K562 (cell line): ENCODE data around the gene KLHL22. TPM values are rescaled to one million over a fixed set of nuclear protein-coding genes. Genes with fewer than 3 reads are reported as not detected.
A peak's percentile ranks its signal among the peaks of the same experiment; 100 is the strongest.

Experiments
- ATF1 ChIP-seq, 2 experiments: fragments of 450-650 bp in 1 of 2; IDR thresholded peaks; 2 replicates each; pipeline ENCODE4 v1.6.1; 2016; ENCODE audit warnings: missing compliant biosample characterization in 1 of 2, missing genetic modification characterization in 1 of 2
- BDP1 ChIP-seq: IDR thresholded peaks from 3 replicates; pipeline ENCODE4 v1.6.1; 2011; ENCODE audit not compliant: insufficient read length, insufficient read depth
- IFI16 ChIP-seq: fragments of 250-450 bp; sonication (Bioruptor Pico); IDR thresholded peaks from 2 replicates; pipeline ENCODE4 v2.1.2; 2022; ENCODE audit warnings: mild to moderate bottlenecking, inconsistent platforms
- JUN ChIP-seq, 2 experiments: sonication (generic) in 1 of 2; formaldehyde crosslinking in 1 of 2; IDR thresholded peaks; 2 replicates each; pipeline versions ENCODE4 v1.6.1 to v1.8.0; 2012 to 2022; ENCODE audit warnings: borderline replicate concordance in 2 of 2, mild to moderate bottlenecking in 2 of 2, improper control_type of control experiment in 1 of 2, low read depth in 1 of 2, low read length in 1 of 2, missing genetic modification reagents in 1 of 2
- NR4A1 ChIP-seq, 2 experiments: fragments of 250-450 bp in 1 of 2; fragments of 450-650 bp in 1 of 2; sonication (Bioruptor Pico) in 1 of 2; IDR thresholded peaks; 2 replicates each; pipeline versions ENCODE4 v1.4.0 to v1.6.1; 2016 to 2020; ENCODE audit warnings: mild to moderate bottlenecking in 2 of 2, missing compliant biosample characterization in 1 of 2, missing genetic modification characterization in 1 of 2, moderate library complexity in 1 of 2
- SMC3 ChIP-seq: conservative IDR thresholded peaks from 2 replicates; pipeline ENCODE4 v1.6.1; 2011; ENCODE audit warnings: low read depth, low read length, improper control_type of control experiment; ENCODE audit not compliant: insufficient read depth
- SNRNP70 ChIP-seq: fragments of 200-400 bp; formaldehyde crosslinking; optimal IDR thresholded peaks from 2 replicates; pipeline ENCODE3; 2017; ENCODE audit warnings: low read depth, low read length
- ZNF140 ChIP-seq: fragments of 250-450 bp; sonication (Bioruptor Pico); IDR thresholded peaks from 2 replicates; pipeline ENCODE4 v1.8.0; 2021; ENCODE audit warnings: moderate library complexity, mild to moderate bottlenecking, inconsistent platforms
- polyA plus RNA-seq, 8 experiments: library from polyadenylated mRNA; depleted of rRNA in 4 of 8; stranded (reverse) in 5 of 8; unstranded in 3 of 8; fragments of >200 nt; fragmentation: Nextera tagmentation in 2 of 8; fragmentation: Illumina TruSeq in 1 of 8; extraction: Ambion mirVana in 2 of 8; extraction: Trizol in 1 of 8; gene quantifications; 2 replicates each; pipeline versions ENCODE4 v1.2.1 to v1.2.3, GENCODE V29; 2011 to 2014; ENCODE audit warnings: inconsistent platforms in 1 of 8, missing spikeins in 1 of 8
- total RNA-seq, 7 experiments: library from RNA; depleted of rRNA in 6 of 7; stranded (reverse); fragments of >200 nt in 6 of 7; fragmentation: Illumina TruSeq in 2 of 7; extraction: Trizol in 2 of 7; gene quantifications; 2 replicates each; pipeline versions ENCODE4 v1.2.1 to v1.2.3, GENCODE V29; 2011 to 2021; ENCODE audit warnings: low replicate concordance in 1 of 7
- TF ChIP-seq, protein P1 (sequence below): fragments of 450-650 bp; IDR thresholded peaks from 2 replicates; pipeline ENCODE4 v1.6.1; 2016; ENCODE audit warnings: mild to moderate bottlenecking, moderate library complexity
- TF ChIP-seq, protein P2 (sequence below): fragments of 450-650 bp; IDR thresholded peaks from 2 replicates; pipeline ENCODE4 v1.6.1; 2018; ENCODE audit warnings: mild to moderate bottlenecking, low read depth; ENCODE audit not compliant: partially characterized antibody
- TF ChIP-seq, protein P3 (sequence below): fragments of 450-650 bp; IDR thresholded peaks from 2 replicates; pipeline ENCODE4 v1.6.1; 2016; ENCODE audit warnings: antibody characterized with exemption

Gene KLHL22
- total and polyA plus RNA-seq, 9 of the 15 experiments (the other 6 are each of a cell fraction or from before 2014, with no cell fraction given) = 1.3 to 25.6 (median 15.2) TPM

GRCh38 chr22:20531404-20532201 is 36.0 kb upstream of the KLHL22 start (continued):
- TF ChIP-seq, protein P1, sequence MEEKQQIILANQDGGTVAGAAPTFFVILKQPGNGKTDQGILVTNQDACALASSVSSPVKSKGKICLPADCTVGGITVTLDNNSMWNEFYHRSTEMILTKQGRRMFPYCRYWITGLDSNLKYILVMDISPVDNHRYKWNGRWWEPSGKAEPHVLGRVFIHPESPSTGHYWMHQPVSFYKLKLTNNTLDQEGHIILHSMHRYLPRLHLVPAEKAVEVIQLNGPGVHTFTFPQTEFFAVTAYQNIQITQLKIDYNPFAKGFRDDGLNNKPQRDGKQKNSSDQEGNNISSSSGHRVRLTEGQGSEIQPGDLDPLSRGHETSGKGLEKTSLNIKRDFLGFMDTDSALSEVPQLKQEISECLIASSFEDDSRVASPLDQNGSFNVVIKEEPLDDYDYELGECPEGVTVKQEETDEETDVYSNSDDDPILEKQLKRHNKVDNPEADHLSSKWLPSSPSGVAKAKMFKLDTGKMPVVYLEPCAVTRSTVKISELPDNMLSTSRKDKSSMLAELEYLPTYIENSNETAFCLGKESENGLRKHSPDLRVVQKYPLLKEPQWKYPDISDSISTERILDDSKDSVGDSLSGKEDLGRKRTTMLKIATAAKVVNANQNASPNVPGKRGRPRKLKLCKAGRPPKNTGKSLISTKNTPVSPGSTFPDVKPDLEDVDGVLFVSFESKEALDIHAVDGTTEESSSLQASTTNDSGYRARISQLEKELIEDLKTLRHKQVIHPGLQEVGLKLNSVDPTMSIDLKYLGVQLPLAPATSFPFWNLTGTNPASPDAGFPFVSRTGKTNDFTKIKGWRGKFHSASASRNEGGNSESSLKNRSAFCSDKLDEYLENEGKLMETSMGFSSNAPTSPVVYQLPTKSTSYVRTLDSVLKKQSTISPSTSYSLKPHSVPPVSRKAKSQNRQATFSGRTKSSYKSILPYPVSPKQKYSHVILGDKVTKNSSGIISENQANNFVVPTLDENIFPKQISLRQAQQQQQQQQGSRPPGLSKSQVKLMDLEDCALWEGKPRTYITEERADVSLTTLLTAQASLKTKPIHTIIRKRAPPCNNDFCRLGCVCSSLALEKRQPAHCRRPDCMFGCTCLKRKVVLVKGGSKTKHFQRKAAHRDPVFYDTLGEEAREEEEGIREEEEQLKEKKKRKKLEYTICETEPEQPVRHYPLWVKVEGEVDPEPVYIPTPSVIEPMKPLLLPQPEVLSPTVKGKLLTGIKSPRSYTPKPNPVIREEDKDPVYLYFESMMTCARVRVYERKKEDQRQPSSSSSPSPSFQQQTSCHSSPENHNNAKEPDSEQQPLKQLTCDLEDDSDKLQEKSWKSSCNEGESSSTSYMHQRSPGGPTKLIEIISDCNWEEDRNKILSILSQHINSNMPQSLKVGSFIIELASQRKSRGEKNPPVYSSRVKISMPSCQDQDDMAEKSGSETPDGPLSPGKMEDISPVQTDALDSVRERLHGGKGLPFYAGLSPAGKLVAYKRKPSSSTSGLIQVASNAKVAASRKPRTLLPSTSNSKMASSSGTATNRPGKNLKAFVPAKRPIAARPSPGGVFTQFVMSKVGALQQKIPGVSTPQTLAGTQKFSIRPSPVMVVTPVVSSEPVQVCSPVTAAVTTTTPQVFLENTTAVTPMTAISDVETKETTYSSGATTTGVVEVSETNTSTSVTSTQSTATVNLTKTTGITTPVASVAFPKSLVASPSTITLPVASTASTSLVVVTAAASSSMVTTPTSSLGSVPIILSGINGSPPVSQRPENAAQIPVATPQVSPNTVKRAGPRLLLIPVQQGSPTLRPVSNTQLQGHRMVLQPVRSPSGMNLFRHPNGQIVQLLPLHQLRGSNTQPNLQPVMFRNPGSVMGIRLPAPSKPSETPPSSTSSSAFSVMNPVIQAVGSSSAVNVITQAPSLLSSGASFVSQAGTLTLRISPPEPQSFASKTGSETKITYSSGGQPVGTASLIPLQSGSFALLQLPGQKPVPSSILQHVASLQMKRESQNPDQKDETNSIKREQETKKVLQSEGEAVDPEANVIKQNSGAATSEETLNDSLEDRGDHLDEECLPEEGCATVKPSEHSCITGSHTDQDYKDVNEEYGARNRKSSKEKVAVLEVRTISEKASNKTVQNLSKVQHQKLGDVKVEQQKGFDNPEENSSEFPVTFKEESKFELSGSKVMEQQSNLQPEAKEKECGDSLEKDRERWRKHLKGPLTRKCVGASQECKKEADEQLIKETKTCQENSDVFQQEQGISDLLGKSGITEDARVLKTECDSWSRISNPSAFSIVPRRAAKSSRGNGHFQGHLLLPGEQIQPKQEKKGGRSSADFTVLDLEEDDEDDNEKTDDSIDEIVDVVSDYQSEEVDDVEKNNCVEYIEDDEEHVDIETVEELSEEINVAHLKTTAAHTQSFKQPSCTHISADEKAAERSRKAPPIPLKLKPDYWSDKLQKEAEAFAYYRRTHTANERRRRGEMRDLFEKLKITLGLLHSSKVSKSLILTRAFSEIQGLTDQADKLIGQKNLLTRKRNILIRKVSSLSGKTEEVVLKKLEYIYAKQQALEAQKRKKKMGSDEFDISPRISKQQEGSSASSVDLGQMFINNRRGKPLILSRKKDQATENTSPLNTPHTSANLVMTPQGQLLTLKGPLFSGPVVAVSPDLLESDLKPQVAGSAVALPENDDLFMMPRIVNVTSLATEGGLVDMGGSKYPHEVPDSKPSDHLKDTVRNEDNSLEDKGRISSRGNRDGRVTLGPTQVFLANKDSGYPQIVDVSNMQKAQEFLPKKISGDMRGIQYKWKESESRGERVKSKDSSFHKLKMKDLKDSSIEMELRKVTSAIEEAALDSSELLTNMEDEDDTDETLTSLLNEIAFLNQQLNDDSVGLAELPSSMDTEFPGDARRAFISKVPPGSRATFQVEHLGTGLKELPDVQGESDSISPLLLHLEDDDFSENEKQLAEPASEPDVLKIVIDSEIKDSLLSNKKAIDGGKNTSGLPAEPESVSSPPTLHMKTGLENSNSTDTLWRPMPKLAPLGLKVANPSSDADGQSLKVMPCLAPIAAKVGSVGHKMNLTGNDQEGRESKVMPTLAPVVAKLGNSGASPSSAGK = no peak
- peak; percentile 20 for TF ChIP-seq SNRNP70
- no peak for TF ChIP-seq SMC3
- TF ChIP-seq BDP1 = no peak
- TF ChIP-seq ATF1 (CRISPR knock-in tag; IDR thresholded peaks at IDR 0.05) = no peak
- TF ChIP-seq ATF1 (tag; IDR thresholded peaks at IDR 0.05) = 0 out of 2 replicates have a peak, but pooled peaks have one; percentile 17
- 0 out of 2 replicates have a peak, but pooled peaks have one; percentile 41 for TF ChIP-seq NR4A1 (CRISPR knock-in tag; IDR thresholded peaks at IDR 0.05)
- TF ChIP-seq NR4A1 (tag; IDR thresholded peaks at IDR 0.05) = no peak
- TF ChIP-seq, protein P2, sequence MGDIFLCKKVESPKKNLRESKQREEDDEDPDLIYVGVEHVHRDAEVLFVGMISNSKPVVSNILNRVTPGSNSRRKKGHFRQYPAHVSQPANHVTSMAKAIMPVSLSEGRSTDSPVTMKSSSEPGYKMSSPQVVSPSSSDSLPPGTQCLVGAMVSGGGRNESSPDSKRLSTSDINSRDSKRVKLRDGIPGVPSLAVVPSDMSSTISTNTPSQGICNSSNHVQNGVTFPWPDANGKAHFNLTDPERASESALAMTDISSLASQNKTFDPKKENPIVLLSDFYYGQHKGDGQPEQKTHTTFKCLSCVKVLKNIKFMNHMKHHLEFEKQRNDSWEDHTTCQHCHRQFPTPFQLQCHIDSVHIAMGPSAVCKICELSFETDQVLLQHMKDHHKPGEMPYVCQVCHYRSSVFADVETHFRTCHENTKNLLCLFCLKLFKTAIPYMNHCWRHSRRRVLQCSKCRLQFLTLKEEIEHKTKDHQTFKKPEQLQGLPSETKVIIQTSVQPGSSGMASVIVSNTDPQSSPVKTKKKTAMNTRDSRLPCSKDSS = no peak
- TF ChIP-seq IFI16 (CRISPR knock-in tag) = no peak
- TF ChIP-seq, protein P3, sequence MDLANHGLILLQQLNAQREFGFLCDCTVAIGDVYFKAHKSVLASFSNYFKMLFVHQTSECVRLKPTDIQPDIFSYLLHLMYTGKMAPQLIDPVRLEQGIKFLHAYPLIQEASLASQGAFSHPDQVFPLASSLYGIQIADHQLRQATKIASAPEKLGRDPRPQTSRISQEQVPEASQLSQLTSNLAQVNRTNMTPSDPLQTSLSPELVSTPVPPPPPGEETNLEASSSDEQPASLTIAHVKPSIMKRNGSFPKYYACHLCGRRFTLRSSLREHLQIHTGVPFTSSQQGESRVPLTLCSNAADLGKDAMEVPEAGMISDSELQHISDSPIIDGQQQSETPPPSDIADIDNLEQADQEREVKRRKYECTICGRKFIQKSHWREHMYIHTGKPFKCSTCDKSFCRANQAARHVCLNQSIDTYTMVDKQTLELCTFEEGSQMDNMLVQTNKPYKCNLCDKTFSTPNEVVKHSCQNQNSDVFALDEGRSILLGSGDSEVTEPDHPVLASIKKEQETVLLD = no peak
- no peak for TF ChIP-seq ZNF140 (CRISPR knock-in tag)
- TF ChIP-seq JUN (IDR thresholded peaks at IDR 0.05; ENCODE audit: borderline replicate concordance, low read depth, low read length) = no peak
- TF ChIP-seq JUN (CRISPR knock-in tag; IDR thresholded peaks at IDR 0.05; ENCODE audit: borderline replicate concordance) = no peak
